IgD-negative memory B cell (primary cell): ENCODE results near the gene TCEAL1. TPM values are rescaled to one million over a fixed set of nuclear protein-coding genes. Genes with fewer than 3 reads are reported as not detected.
"Not testable (repeated sequence)": the region's sequence is repeated elsewhere in the genome, so short reads cannot be mapped to it uniquely, and the experiment has no call there.

Experiments
- H3K27ac Mint-ChIP-seq, 3 donors: one replicate each; pipeline ENCODE4 v1.8.0; 2020 to 2022; ENCODE audit warnings: mild to moderate bottlenecking in 3 of 3, mixed read lengths in 3 of 3, moderate library complexity in 1 of 3
- H3K27me3 Mint-ChIP-seq: one replicate; pipeline ENCODE4 v1.8.0; 2021; ENCODE audit warnings: mixed read lengths
- H3K36me3 Mint-ChIP-seq: one replicate; pipeline ENCODE4 v1.8.0; 2020; ENCODE audit warnings: mild to moderate bottlenecking, mixed read lengths
- H3K4me1 Mint-ChIP-seq, 3 donors: one replicate each; pipeline ENCODE4 v1.8.0; 2020 to 2022; ENCODE audit warnings: mixed read lengths in 3 of 3, mild to moderate bottlenecking in 1 of 3
- H3K4me3 Mint-ChIP-seq, 4 donors: one replicate each; pipeline ENCODE4 v1.8.0; 2020 to 2022; ENCODE audit warnings: mild to moderate bottlenecking in 4 of 4, mixed read lengths in 4 of 4, moderate library complexity in 3 of 4
- H3K9me3 Mint-ChIP-seq, 3 donors: one replicate each; pipeline ENCODE4 v1.8.0; 2020 to 2021; ENCODE audit warnings: mixed read lengths in 3 of 3, mild to moderate bottlenecking in 1 of 3
- polyA plus RNA-seq: library from polyadenylated mRNA; unstranded; fragments of 300-500 nt; fragmentation: Illumina TruSeq; gene quantifications from one replicate; pipeline ENCODE4 v1.2.3, GENCODE V29; 2021

Gene TCEAL1
- polyA plus RNA-seq, 1 donor from 2014 or later, result 22.3 TPM

DNA sequence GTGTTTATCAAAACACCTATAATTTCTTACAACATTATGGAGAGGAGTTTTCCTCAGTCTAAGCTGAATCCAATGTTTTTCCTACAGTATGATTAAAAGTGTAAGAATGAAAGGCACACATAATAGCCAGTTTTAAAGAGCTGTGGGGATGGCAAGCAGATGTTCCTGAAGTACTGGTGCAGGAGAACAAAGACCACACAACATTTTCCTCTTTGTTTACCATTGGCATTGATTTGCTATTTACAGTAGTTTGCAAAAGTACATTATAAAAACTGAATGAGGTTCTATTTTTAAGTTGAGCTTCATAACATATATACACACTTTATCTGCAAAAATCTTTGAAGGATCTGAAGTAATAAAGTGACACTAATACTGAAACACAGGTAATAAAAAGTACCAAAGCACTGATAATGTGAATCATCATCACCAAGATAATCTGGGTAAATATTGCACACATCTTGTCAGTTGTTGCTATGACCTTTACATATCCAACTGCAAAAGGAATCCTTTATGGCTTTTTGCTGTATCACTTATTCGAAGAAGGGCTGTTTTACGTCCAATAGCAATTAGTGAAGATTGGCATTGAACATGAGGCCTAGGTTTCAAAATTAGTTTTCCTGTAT lies 22.5 kb downstream of the TCEAL1 start:
- Mint-ChIP-seq H3K4me1 (no peaks in the 10 kb centered on the region), H3K27ac (no peak overlapping the region), H3K9me3 (peaks cover 0 to 5% (median 1%) of the 10 kb centered on the region in 3 donors), H3K36me3 (no peaks in the 10 kb centered on the region), H3K4me3 (no peak overlapping the region), H3K27me3 (no peaks in the 10 kb centered on the region)

DNA sequence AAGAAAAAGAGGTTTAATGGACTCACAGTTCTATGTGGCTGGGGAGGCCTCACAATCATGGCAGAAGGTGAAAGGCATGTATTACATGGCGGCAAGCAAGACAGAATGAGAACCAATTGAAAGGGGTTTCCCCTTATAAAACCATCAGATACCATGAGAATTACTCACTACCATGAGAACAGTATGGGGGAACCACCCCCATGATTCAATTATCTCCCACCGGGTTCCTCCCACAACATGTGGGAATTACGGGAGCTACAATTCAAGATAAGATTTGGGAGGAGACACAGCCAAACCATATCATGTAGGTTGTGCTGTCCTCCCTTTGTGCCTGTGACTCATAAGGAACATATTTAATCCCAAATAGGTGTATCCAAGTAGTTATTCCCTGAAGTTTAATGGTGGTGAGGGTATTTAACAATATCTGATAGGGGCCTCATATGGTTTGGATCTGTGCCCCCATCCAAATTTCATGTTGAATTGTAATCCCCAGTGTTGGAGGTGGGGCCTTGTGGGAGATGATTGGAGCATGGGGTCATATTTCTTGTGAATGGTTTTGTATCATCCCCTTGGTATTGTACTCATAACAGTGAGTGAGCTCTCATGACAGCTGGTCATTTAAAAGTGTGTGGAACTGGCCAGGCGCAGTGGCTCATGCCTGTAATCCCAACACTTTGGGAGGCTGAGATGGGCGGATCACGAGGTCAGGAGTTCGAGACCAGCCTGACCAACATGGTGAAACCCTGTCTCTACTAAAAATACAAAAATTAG lies 26.6 kb downstream of the TCEAL1 start:
- not testable (repeated sequence) for H3K27ac Mint-ChIP-seq, H3K4me1 Mint-ChIP-seq, H3K9me3 Mint-ChIP-seq, H3K36me3 Mint-ChIP-seq, H3K27me3 Mint-ChIP-seq, H3K4me3 Mint-ChIP-seq

DNA sequence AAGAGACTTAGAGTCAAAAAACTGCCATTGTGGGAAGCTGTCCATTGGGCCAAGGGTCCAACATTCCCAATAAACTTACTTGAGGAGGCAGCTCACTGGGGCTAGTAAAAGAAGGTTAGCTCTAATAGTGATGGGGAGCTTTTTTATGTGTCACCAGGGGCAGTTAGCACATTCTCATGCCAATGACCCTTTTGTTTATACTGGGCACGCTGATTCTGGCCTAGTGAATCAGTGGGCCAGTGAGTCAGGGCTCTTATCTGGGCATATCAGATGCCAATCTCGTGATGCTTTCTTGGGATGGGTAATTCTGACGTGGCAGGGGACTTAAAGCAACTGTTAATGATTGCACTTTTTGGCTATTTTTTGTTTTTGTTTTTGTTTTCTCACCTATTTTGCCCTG lies 27.8 kb downstream of the TCEAL1 start:
- Mint-ChIP-seq H3K4me1 (no peaks in the 10 kb centered on the region), H3K9me3 (peaks cover 0 to 2% (median 1%) of the 10 kb centered on the region in 3 donors), H3K27ac (no peak overlapping the region), H3K36me3 (no peaks in the 10 kb centered on the region), H3K27me3 (no peaks in the 10 kb centered on the region), H3K4me3 (no peak overlapping the region)

DNA sequence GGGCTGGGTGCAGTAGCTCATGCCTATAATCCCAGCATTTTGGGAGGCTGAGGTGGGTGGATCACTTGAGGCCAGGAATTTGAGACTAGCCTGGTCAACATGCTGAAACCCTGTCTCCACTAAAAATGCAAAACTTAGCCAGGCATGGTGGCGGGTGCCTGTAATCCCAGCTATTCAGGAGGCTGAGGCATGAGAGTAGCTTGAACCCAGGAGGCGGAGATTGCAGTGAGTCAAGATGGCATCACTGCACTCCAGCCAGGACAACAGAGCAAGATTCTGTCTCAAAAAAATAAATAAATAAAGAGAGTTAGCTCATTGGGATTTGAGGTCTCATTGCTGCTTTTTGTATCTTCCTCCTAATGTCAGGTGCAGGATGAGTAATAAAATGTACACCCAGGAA lies 28.3 kb downstream of the TCEAL1 start:
- H3K36me3 Mint-ChIP-seq, H3K4me3 Mint-ChIP-seq, H3K9me3 Mint-ChIP-seq, H3K27me3 Mint-ChIP-seq, H3K4me1 Mint-ChIP-seq, H3K27ac Mint-ChIP-seq: not testable (repeated sequence)

DNA sequence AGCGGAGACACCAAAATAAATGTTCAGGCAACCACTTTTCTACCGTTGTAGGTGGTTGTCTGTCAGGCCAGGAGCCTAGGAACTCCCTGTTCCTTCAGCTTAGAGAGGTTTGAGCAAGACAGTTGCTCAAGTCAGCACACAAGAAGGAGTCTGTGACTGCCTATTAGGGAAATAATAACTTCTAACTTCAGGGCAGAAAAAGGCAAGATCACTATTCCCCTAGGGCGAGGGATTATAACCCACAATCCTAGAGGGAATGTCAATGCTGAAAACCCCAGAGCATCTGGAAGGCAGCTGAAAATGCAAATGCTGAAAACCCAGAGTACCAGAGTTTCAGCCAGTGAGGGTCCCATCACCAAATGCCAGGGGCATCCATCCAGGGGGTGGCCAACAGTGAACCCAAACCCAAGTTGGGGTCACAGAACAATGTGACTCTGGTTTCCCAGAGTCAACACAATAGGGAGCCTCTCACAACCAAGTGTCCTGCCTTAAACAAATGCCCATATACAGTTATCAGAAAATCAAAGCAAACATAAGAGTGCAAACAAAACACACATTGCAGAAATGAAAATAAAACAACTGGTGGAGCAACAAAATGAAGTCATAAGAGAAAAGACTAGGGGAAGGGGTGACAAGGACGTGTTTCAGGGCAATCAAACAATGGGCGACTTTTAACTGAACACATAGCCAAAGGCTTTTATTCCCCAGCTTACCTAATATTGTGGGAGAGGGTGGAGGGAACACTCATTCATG lies 30.1 kb downstream of the TCEAL1 start:
- Mint-ChIP-seq H3K4me3 (no peak overlapping the region), H3K27ac (no peak overlapping the region), H3K36me3 (no peaks in the 10 kb centered on the region), H3K9me3 (peaks cover 0 to 2% (median 1%) of the 10 kb centered on the region in 3 donors), H3K4me1 (no peaks in the 10 kb centered on the region), H3K27me3 (peaks cover 3% of the 10 kb centered on the region)

DNA sequence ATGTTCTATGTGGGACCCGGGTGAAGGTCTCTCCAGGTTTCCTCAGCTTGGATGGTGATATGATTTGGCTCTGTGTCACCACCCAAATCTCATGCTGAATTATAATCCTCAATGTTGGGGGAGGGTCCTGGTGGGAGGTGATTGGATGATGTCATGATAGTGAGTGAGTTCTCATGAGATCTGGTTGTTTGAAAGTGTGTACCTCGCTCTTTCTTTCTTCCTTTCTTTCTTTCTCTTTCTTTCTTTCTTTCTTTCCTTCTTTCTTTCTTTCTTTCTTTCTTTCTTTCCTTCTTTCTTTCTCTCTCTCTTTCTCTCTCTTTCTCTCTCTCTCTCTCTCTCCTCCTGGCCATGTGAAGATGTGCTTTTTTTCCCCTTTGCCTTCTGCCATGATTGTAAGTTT lies 30.7 kb downstream of the TCEAL1 start:
- not testable (repeated sequence) for H3K27me3 Mint-ChIP-seq

DNA sequence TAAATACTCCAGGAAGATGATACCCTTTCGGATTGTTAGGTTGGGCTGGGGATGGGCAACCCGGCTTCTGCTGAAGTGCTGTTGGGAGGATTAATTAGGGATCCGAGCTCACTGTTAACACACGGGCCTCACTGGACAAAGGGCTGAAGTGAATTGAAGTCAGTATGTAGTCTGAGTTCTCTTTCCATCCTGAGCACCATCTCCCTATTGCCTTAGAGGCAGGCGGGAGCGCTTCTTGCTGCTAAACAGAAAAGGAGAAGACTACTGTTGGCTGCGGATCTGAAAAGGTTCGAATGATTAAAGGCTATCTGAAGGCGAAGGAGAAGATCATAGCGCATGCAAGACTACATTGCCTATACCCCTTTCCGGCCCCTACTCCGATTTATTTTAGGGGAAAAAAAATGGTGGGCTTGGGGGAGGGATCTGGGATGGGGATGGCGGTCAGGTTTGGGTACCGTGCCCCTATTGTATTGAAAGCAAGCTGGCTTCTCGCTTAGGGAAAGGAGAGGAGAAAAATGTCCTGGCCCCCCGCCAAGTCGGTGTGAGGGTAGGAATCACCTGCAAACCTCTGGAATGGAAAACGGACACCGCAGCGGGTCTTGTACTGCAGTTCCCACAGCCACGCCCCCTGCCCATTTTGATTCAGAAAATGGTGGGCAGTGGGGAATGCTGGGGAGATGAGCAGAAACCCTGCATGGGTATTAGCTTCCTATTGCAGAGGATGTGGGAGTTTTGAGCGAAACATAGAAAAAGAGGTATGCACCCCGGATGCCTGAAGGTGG lies 35.4 kb downstream of the TCEAL1 start:
- Mint-ChIP-seq H3K36me3 (no peaks in the 10 kb centered on the region), H3K4me1 (peaks cover 0 to 3% (median 0%) of the 10 kb centered on the region in 3 donors), H3K27me3 (peaks cover 3% of the 10 kb centered on the region), H3K4me3 (peak overlapping the region in 1 of 4 donors; percentile 9), H3K27ac (peak overlapping the region in 1 of 3 donors; percentile 65), H3K9me3 (no peaks in the 10 kb centered on the region)

More for the DNA sequence above, 30.7 kb downstream of the TCEAL1 start:
- H3K27ac Mint-ChIP-seq, H3K36me3 Mint-ChIP-seq, H3K9me3 Mint-ChIP-seq, H3K4me1 Mint-ChIP-seq, H3K4me3 Mint-ChIP-seq: not testable (repeated sequence)

DNA sequence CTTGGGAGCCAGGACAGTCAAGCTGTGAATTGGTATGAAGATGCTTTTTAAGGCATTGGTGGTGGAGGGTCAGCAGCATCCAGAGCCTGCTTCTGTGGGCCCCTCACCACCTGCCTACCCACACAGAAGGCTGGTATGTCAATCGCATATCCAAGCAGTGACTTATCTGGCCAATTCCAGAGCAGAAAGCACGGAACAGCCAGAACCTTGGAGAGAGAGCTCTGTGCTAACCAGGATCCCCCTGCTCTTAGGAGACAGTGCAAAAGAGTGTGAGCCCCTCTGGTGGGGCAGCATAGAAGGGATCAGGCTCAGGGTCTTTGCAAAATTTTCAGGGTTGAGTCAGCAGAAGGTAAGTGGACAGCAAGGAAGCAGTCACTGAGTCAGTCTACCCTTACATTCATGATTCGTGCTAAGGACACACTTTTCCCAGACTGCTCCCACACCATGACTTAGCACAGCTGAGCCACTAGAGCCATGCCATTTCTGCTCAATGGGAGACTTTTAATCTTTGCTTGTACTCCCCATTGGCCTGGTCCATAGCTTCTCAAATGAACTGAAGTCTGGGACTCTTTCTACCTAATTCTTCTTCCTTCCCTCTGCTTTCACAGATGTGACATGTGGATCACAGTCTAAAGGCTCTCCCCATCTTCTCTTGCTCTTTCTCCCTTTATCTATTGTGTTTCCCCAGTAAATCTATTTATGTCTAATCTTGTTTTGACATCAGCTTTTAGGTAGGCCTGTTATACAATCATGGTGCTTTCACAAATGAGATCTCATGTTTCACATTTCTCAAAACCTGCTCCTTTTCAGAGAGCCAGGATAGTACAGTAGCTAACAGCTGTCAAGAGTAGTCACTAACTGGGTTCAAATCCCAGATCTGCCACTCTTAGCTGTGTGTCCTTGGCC lies 37.7 kb downstream of the TCEAL1 start:
- Mint-ChIP-seq H3K27ac (no peak overlapping the region), H3K27me3 (peaks cover 3% of the 10 kb centered on the region), H3K4me1 (peaks cover 0 to 3% (median 0%) of the 10 kb centered on the region in 3 donors), H3K36me3 (no peaks in the 10 kb centered on the region), H3K4me3 (no peak overlapping the region), H3K9me3 (no peaks in the 10 kb centered on the region)

DNA sequence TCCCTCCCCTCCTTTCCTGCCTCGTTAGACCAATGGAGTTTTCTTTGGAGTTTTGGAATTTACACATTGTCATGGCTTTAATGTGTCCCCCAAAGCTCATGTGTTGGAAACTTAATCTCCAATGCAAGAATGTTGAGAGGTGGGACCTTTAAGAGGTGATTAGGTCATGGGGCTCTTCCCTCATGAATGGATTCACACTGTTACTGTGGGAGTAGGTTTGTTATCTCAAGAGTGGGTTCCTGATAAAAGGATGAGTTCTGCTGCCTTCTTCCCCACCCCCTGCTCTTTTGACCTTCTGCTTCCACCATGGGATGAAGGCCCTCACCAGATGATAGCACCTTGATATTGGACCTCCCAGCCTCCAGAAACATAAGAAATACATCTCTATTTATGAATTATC lies 41.0 kb downstream of the TCEAL1 start:
- no peaks in the 10 kb centered on the region for H3K36me3 Mint-ChIP-seq
- H3K4me1 Mint-ChIP-seq, result no peaks in the 10 kb centered on the region
- H3K27ac Mint-ChIP-seq, result no peak overlapping the region
- no peak overlapping the region for H3K4me3 Mint-ChIP-seq
- H3K9me3 Mint-ChIP-seq, result no peaks in the 10 kb centered on the region
- no peaks in the 10 kb centered on the region for H3K27me3 Mint-ChIP-seq

DNA sequence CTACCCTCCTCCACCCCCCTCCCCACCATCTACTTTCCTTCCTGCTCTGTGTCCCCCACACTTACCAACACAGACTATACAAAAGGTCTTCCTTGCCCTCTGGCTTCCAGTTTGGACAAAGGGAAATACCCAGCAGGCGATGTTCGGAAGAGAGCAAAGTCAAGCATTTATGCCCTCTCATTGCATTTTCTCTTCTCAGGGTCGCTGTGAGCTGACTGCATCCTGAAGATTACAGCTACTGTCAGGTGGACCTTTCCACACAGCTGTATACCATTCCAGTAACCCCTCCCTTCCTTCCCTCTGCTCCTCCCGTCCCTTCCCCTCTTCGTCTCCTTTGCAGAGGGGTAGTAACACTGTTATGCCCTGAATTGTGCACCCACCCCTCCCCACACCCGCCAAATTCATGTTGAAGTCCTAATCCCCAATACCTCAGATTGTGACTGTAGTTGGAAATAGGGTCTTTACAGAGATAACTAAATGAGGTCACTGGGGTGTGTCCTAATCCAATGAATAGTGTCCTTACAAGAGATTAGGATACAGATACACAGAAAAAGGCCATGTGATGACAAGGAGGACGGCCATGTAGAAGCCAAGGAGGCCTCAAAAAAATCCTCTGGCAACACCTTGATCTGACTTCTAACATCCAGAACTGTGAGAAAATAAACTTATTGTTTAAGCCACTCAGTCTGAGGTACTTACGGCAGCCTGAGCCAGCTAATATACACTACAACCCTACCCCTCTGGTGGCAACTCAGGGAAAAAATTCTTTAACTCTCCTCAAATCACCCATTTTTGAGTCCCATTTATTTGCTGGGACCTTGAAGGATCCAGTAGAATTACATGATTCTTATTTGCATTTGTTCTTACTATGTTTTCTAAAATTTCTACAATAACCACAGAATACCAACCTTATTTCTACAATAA lies 46.0 kb downstream of the TCEAL1 start:
- peaks cover 0 to 4% (median 0%) of the 10 kb centered on the region in 3 donors for H3K4me1 Mint-ChIP-seq
- no peaks in the 10 kb centered on the region for H3K9me3 Mint-ChIP-seq
- no peaks in the 10 kb centered on the region for H3K27me3 Mint-ChIP-seq
- H3K27ac Mint-ChIP-seq, result peak overlapping the region in 1 of 3 donors; percentile 86
- no peaks in the 10 kb centered on the region for H3K36me3 Mint-ChIP-seq
- H3K4me3 Mint-ChIP-seq, result no peak overlapping the region

DNA sequence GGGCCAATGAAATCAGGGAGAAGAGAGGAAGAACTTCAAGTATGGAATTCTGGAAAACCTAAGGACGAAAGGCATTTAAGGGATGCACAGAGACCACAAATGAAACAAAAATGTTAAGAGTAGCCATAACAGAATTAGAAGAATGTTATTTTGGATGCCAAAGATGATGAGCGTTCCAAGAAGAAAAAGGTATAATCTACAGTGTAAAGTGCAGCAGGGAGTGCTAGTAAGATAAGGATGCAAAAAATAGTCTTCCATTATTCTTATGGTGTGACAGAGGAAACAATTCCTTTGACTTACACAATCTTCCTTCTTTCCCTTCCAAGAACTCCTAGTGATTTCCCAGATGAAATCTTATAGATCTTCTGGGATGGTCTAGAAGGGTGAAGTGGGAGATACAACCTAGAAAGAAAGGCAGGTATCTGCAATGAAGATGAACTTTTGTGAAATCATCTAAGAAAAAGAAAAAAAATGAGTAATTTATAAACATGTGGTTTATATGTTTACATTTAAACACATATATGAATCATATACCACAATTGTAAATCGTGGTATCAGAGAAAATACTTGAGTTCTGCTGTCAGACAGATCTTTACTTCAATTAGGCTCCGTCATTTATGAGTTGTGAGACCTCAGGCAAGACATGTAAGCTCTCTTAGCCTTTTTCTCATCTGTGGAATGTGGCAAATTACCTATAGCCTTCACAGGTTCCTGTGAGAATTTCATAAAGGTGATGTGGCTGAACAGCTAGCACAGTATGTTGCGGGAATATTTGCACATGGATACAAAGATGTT lies 49.6 kb downstream of the TCEAL1 start:
- Mint-ChIP-seq H3K36me3 (no peaks in the 10 kb centered on the region), H3K4me1 (peaks cover 0 to 4% (median 0%) of the 10 kb centered on the region in 3 donors), H3K27ac (no peak overlapping the region)

More for the DNA sequence above, 49.6 kb downstream of the TCEAL1 start:
- Mint-ChIP-seq H3K9me3 (no peaks in the 10 kb centered on the region), H3K4me3 (no peak overlapping the region), H3K27me3 (no peaks in the 10 kb centered on the region)
